K562 (cell line): ENCODE data around the gene PREX1. TPM values are rescaled to one million over a fixed set of nuclear protein-coding genes. Genes with fewer than 3 reads are reported as not detected.

Source experiments
- ATAC-seq: fragments of 200-7000 bp; cut with Tn5 transposase; 3 replicates; pipeline ENCODE4 v1.9.1; 2020; ENCODE audit warnings: moderate library complexity
- BruUV-seq: library from RNA; stranded (reverse); fragments of 400-500 nt; replicated peaks from 2 replicates; lab custom pipeline; 2021; lab: Mats Ljungman, UMichigan
- CTCF ChIA-PET: fragments of 300-600 bp; formaldehyde crosslinking; extraction: SDS; loops from one replicate; lab custom pipeline; 2021; ENCODE audit warnings: low intra/inter-chr PET ratio; lab: Yijun Ruan, JAX
- POLR2A ChIA-PET: fragments of 300-600, 350-650 bp; sonication (Branson Sonifier 250); formaldehyde crosslinking; extraction: SDS; loops from one replicate; lab custom pipeline; 2021; ENCODE audit warnings: antibody characterized with exemption, inconsistent platforms; lab: Yijun Ruan, JAX
- DNase-seq, 4 experiments: peaks; one replicate each; pipeline versions ENCODE4 v3.0.0 to v3.0.0-alpha.2; 2011 to 2018; ENCODE audit warnings: low spot score in 3 of 4, mixed read lengths in 3 of 4; ENCODE audit errors: extremely low read depth in 1 of 4
- FAIRE-seq: peaks from 2 replicates; lab custom pipeline; 2011; peaks lifted over from hg19 to GRCh38; lab: Jason Lieb, UNC
- H2AFZ ChIP-seq: 2 replicates; pipeline ENCODE4 v1.6.0; 2011; ENCODE audit warnings: low read depth, low read length, control low read depth, inconsistent platforms
- H3K27ac ChIP-seq: fragments of 200-600 bp; 3 replicates; pipeline ENCODE4 v1.8.0; 2011; ENCODE audit warnings: low read depth, mild to moderate bottlenecking, control low read depth, inconsistent platforms, low read length, moderate library complexity, mixed read lengths; ENCODE audit errors: extremely low read depth
- H3K27me3 ChIP-seq, 2 experiments: fragments of 300-600 bp in 1 of 2; 2 replicates in 1 of 2; 3 replicates in 1 of 2; pipeline versions ENCODE4 v1.6.0 to v1.8.0; 2011; ENCODE audit warnings: inconsistent platforms in 2 of 2, low read length in 2 of 2, mild to moderate bottlenecking in 1 of 2, mixed read lengths in 1 of 2, moderate library complexity in 1 of 2; ENCODE audit not compliant: control insufficient read depth in 2 of 2, insufficient read depth in 2 of 2
- H3K36me3 ChIP-seq: fragments of 300-600 bp; 3 replicates; pipeline ENCODE4 v1.8.0; 2011; ENCODE audit warnings: mild to moderate bottlenecking, low read length, inconsistent platforms; ENCODE audit not compliant: control insufficient read depth, insufficient read depth
- H3K4me1 ChIP-seq, 2 experiments: fragments of 200-600 bp in 1 of 2; replicated peaks in 1 of 2; 2 replicates in 1 of 2; 3 replicates in 1 of 2; pipeline versions ENCODE4 v1.5.1 to v1.8.0; 2011; ENCODE audit warnings: inconsistent platforms in 2 of 2, low read length in 2 of 2, mild to moderate bottlenecking in 1 of 2, mixed read lengths in 1 of 2, moderate library complexity in 1 of 2; ENCODE audit not compliant: control insufficient read depth in 2 of 2, insufficient read depth in 2 of 2
- H3K4me2 ChIP-seq: 2 replicates; pipeline ENCODE4 v1.6.1; 2011; ENCODE audit warnings: low read length, control low read depth, inconsistent platforms, mixed read lengths; ENCODE audit not compliant: insufficient read depth
- H3K4me3 ChIP-seq: fragments of 200-600 bp; sonication (generic), shearing (Covaris generic); 2 replicates; pipeline ENCODE4 v1.5.1; 2016; ENCODE audit warnings: control low read depth, inconsistent platforms
- H3K79me2 ChIP-seq: fragments of 200-600 bp; 3 replicates; pipeline ENCODE4 v1.8.0; 2011; ENCODE audit warnings: low read length, inconsistent platforms; ENCODE audit not compliant: control insufficient read depth, insufficient read depth
- H3K9ac ChIP-seq, 2 experiments: 2 replicates each; pipeline versions ENCODE4 v1.6.0 to v1.6.1; 2011; ENCODE audit warnings: low read depth in 2 of 2, low read length in 2 of 2, control low read depth in 1 of 2, inconsistent platforms in 1 of 2, mild to moderate bottlenecking in 1 of 2, mixed read lengths in 1 of 2; ENCODE audit not compliant: insufficient read depth in 1 of 2
- H3K9me1 ChIP-seq: one replicate; pipeline ENCODE4 v1.6.0; 2011; ENCODE audit warnings: inconsistent platforms, mild to moderate bottlenecking, low read length, moderate library complexity; ENCODE audit not compliant: control insufficient read depth, insufficient read depth
- H3K9me3 ChIP-seq: replicated peaks from 2 replicates; pipeline ENCODE4 v1.5.1; 2011; ENCODE audit warnings: low read depth, low read length, inconsistent platforms; ENCODE audit not compliant: control insufficient read depth, insufficient read depth
- H4K20me1 ChIP-seq: replicated peaks from 2 replicates; pipeline ENCODE4 v1.6.1; 2011; ENCODE audit warnings: low read length, inconsistent platforms, mixed read lengths; ENCODE audit not compliant: control insufficient read depth, insufficient read depth
- KDM1A ChIP-seq, 2 experiments: fragments of 450-650 bp; IDR thresholded peaks; 2 replicates each; pipeline ENCODE4 v1.6.1; 2016; ENCODE audit warnings: mild to moderate bottlenecking in 2 of 2
- PBX2 ChIP-seq, 2 experiments: IDR thresholded peaks in 1 of 2; conservative IDR thresholded peaks in 1 of 2; 2 replicates each; pipeline ENCODE4 v1.6.1; 2016; ENCODE audit warnings: low read depth in 2 of 2, mild to moderate bottlenecking in 1 of 2, missing compliant biosample characterization in 1 of 2, missing genetic modification characterization in 1 of 2, moderate library complexity in 1 of 2
- ZBTB11 ChIP-seq, 3 experiments: fragments of 200-800 bp in 1 of 3; fragments of 250-450 bp in 1 of 3; fragments of 450-650 bp in 1 of 3; sonication (Bioruptor Pico) in 1 of 3; sonication (Bioruptor generic) in 1 of 3; formaldehyde crosslinking in 1 of 3; IDR thresholded peaks; 2 replicates each; pipeline versions ENCODE4 v1.6.1 to v1.8.0; 2016 to 2022; ENCODE audit warnings: mild to moderate bottlenecking in 2 of 3, missing genetic modification characterization in 2 of 3, missing compliant biosample characterization in 1 of 3, moderate library complexity in 1 of 3
- ZNF146 ChIP-seq: IDR thresholded peaks from one replicate; pipeline ENCODE4 v1.6.1; 2018; ENCODE audit warnings: missing compliant biosample characterization; ENCODE audit not compliant: unreplicated experiment
- ZNF24 ChIP-seq: fragments of 450-650 bp; IDR thresholded peaks from 2 replicates; pipeline ENCODE4 v1.6.1; 2016
- in situ Hi-C: fragments of 300-500 bp; cut with MboI; formaldehyde crosslinking; loops from 4 replicates; pipeline ENCODE4 v1.15.0; 2018; ENCODE audit warnings: inconsistent platforms, mixed read lengths
- intact Hi-C: fragments of 100-400 bp; cut with micrococcal nuclease; formaldehyde crosslinking; loops from 2 replicates; pipeline ENCODE4 v1.14.2; 2022
- polyA plus RNA-seq, 8 experiments: library from polyadenylated mRNA; depleted of rRNA in 4 of 8; stranded (reverse) in 5 of 8; unstranded in 3 of 8; fragments of >200 nt; fragmentation: Nextera tagmentation in 2 of 8; fragmentation: Illumina TruSeq in 1 of 8; extraction: Ambion mirVana in 2 of 8; extraction: Trizol in 1 of 8; gene quantifications; 2 replicates each; pipeline versions ENCODE4 v1.2.1 to v1.2.3, GENCODE V29; 2011 to 2014; ENCODE audit warnings: inconsistent platforms in 1 of 8, missing spikeins in 1 of 8
- total RNA-seq, 7 experiments: library from RNA; depleted of rRNA in 6 of 7; stranded (reverse); fragments of >200 nt in 6 of 7; fragmentation: Illumina TruSeq in 2 of 7; extraction: Trizol in 2 of 7; gene quantifications; 2 replicates each; pipeline versions ENCODE4 v1.2.1 to v1.2.3, GENCODE V29; 2011 to 2021; ENCODE audit warnings: low replicate concordance in 1 of 7

The PREX1 gene
- total and polyA plus RNA-seq, 9 of the 15 experiments (the other 6 are each of a cell fraction or from before 2014, with no cell fraction given), result 0.37 to 10.4 (median 4.8) TPM

- H3K4me1 ChIP-seq, result peaks cover 6 to 18% of the 10 kb centered on the region in 2 experiments; a peak in 3 of 5 replicates
- no peak for DNase-seq
- no peaks in the 10 kb centered on the region for H3K27me3 ChIP-seq
- H2AFZ ChIP-seq, result no peak overlapping the region
- no peak overlapping the region for H3K9ac ChIP-seq
- no peak overlapping the region for H3K4me2 ChIP-seq
- H3K4me3 ChIP-seq, result no peak overlapping the region
- no peaks in the 10 kb centered on the region for H3K79me2 ChIP-seq
- CTCF ChIA-PET, result no interaction called here
- H3K9me1 ChIP-seq, result no peaks in the 10 kb centered on the region
- BruUV-seq, result no TSS peak
- H3K9me3 ChIP-seq, result no peaks in the 10 kb centered on the region
- FAIRE-seq, result no peak
- in situ Hi-C loops (no loop called here), intact Hi-C loops (no loop called here)
- POLR2A ChIA-PET, result no interaction called here
- 0 out of 4 replicates have a peak, but pooled peaks of 1 of the 2 experiments have one; percentile 9 for TF ChIP-seq KDM1A (IDR thresholded peaks at IDR 0.05)
- no peak for TF ChIP-seq PBX2 (CRISPR knock-in tag; IDR thresholded peaks at IDR 0.05; ENCODE audit: low read depth)
- TF ChIP-seq PBX2 (tag; conservative IDR thresholded peaks at IDR 0.05; ENCODE audit: low read depth), result no peak
- TF ChIP-seq ZBTB11 (CRISPR knock-in tag; IDR thresholded peaks at IDR 0.05), result peak in 1 of 3 experiments; percentile 16; a peak in 1 of 6 replicates
- peak; percentile 77 for TF ChIP-seq ZNF146 (CRISPR knock-in tag)
- TF ChIP-seq ZNF24, result no peak
- no peak for ATAC-seq
- no peak overlapping the region for H3K27ac ChIP-seq
- H3K36me3 ChIP-seq, result peaks cover 2% of the 10 kb centered on the region; the same call in 1 of the 3 replicates
- no peaks in the 10 kb centered on the region for H4K20me1 ChIP-seq
These were observed 24.8 kb upstream of the PREX1 start for GRCh38 chr20:48852609-48853008.
